HG03520 (cell line): ENCODE data around the gene GOLGA6L10.
"Not testable (repeated sequence)": the region's sequence is repeated elsewhere in the genome, so short reads cannot be mapped to it uniquely, and the experiment has no call there.

ENCODE experiments used
- ATAC-seq: cut with Tn5 transposase; IDR thresholded peaks from one replicate; pipeline ENCODE4 v1.9.1; 2021; ENCODE audit warnings: mild to moderate bottlenecking, moderate library complexity; ENCODE audit not compliant: unreplicated experiment

The GOLGA6L10 gene

GRCh38 chr15:82344421-82344820 is 4.9 kb downstream of the GOLGA6L10 start:
- ATAC-seq: not testable (repeated sequence)

GRCh38 chr15:82343851-82344250 is 5.4 kb downstream of the GOLGA6L10 start:
- not testable (repeated sequence) for ATAC-seq

GRCh38 chr15:82342632-82343374 is 6.5 kb downstream of the GOLGA6L10 start:
- not testable (repeated sequence) for ATAC-seq

GRCh38 chr15:82338573-82338972 is 10.7 kb downstream of the GOLGA6L10 start:
- ATAC-seq: not testable (repeated sequence)

- not testable (repeated sequence) for ATAC-seq
Measured at GRCh38 chr15:82338053-82338452, 11.2 kb downstream of the GOLGA6L10 start.

GRCh38 chr15:82337051-82337450 is 12.2 kb downstream of the GOLGA6L10 start:
- ATAC-seq: not testable (repeated sequence)

GRCh38 chr15:82336180-82336647 is 13.1 kb downstream of the GOLGA6L10 start:
- ATAC-seq: not testable (repeated sequence)

GRCh38 chr15:82335006-82335405 is 14.3 kb downstream of the GOLGA6L10 start:
- ATAC-seq: not testable (repeated sequence)

GRCh38 chr15:82334554-82334932 is 14.7 kb downstream of the GOLGA6L10 start:
- not testable (repeated sequence) for ATAC-seq

- not testable (repeated sequence) for ATAC-seq
Measured at GRCh38 chr15:82333603-82334553, 15.4 kb downstream of the GOLGA6L10 start.

GRCh38 chr15:82332711-82333602 is 16.3 kb downstream of the GOLGA6L10 start:
- ATAC-seq: not testable (repeated sequence)

GRCh38 chr15:82331576-82332304 is 17.5 kb downstream of the GOLGA6L10 start:
- ATAC-seq: not testable (repeated sequence)

GRCh38 chr15:82330921-82331320 is 18.4 kb downstream of the GOLGA6L10 start:
- ATAC-seq: not testable (repeated sequence)

GRCh38 chr15:82329039-82329438 is 20.2 kb downstream of the GOLGA6L10 start:
- ATAC-seq: not testable (repeated sequence)

GRCh38 chr15:82327372-82327771 is 21.9 kb downstream of the GOLGA6L10 start:
- ATAC-seq: not testable (repeated sequence)

- ATAC-seq: not testable (repeated sequence)
Measured at GRCh38 chr15:82326896-82327295, 22.4 kb downstream of the GOLGA6L10 start.

- not testable (repeated sequence) for ATAC-seq
Measured at GRCh38 chr15:82325646-82326045, 23.6 kb downstream of the GOLGA6L10 start.

GRCh38 chr15:82324831-82325230 is 24.4 kb downstream of the GOLGA6L10 start:
- ATAC-seq: not testable (repeated sequence)

- not testable (repeated sequence) for ATAC-seq
Measured at GRCh38 chr15:82322488-82322887, 26.8 kb downstream of the GOLGA6L10 start.

GRCh38 chr15:82320861-82321260 is 28.4 kb downstream of the GOLGA6L10 start:
- not testable (repeated sequence) for ATAC-seq
